Urinary bladder (tissue), 4 donors: ENCODE data around the gene CRY2. TPM values are rescaled to one million over a fixed set of nuclear protein-coding genes. Genes with fewer than 3 reads are reported as not detected.

Experiments used
- DNase-seq: peaks from one replicate; pipeline ENCODE4 v3.0.0-alpha.2; 2015; ENCODE audit errors: extremely low spot score
- H3K27ac ChIP-seq: one replicate; pipeline ENCODE4 v1.5.1; 2013; ENCODE audit warnings: low read depth, mild to moderate bottlenecking, moderate library complexity
- H3K36me3 ChIP-seq: one replicate; pipeline ENCODE4 v1.6.1; 2013; ENCODE audit warnings: mild to moderate bottlenecking, moderate library complexity; ENCODE audit not compliant: insufficient read depth
- H3K4me1 ChIP-seq: one replicate; pipeline ENCODE4 v1.6.1; 2013; ENCODE audit warnings: mild to moderate bottlenecking, moderate library complexity; ENCODE audit not compliant: insufficient read depth
- H3K4me3 ChIP-seq: one replicate; pipeline ENCODE4 v1.5.1; 2013; ENCODE audit warnings: low read depth, low read length
- WGBS: extraction: QIAGEN DNeasy Blood & Tissue Kit; methylation state at CpG from one replicate; pipeline ENCODE4 v1.1.7; 2013; 5-methylcytosine and 5-hydroxymethylcytosine counted together
- polyA plus RNA-seq: library from polyadenylated mRNA; stranded (reverse); fragments of 200-250 nt; gene quantifications from one replicate; pipeline ENCODE4 v1.2.3, GENCODE V29; 2013
- total RNA-seq: library from RNA; depleted of rRNA; stranded (reverse); fragments of >200 nt; gene quantifications from one replicate; pipeline ENCODE4 v1.2.3, GENCODE V29; 2014
- donor health status: healthy with polysubstance abuse.
- donor health status: healthy.

The CRY2 gene
- total and polyA plus RNA-seq, 2 donors: 31.0 to 32.4 TPM

GRCh38 chr11:45907911-45908370 is 60.7 kb downstream of the CRY2 start:
- Histone ChIP-seq H3K4me3 (no peak overlapping the region), H3K4me1 (no peaks in the 10 kb centered on the region), H3K27ac (no peak overlapping the region), H3K36me3 (no peaks in the 10 kb centered on the region)
- DNase-seq: no peak
- 55% methylated on average over 8 of the region's 8 CpGs for WGBS

GRCh38 chr11:45909594-45910475 is 62.6 kb downstream of the CRY2 start:
- WGBS: 87% methylated on average over 32 of the region's 32 CpGs
- no peak for DNase-seq

GRCh38 chr11:45910623-45911022 is 63.3 kb downstream of the CRY2 start:
- H3K4me1 ChIP-seq: no peaks in the 10 kb centered on the region
- DNase-seq: no peak
- no peaks in the 10 kb centered on the region for H3K36me3 ChIP-seq
- H3K4me3 ChIP-seq: no peak overlapping the region
- no peak overlapping the region for H3K27ac ChIP-seq
- 88% methylated on average over 9 of the region's 9 CpGs for WGBS

More at GRCh38 chr11:45909594-45910475, 62.6 kb downstream of the CRY2 start:
- H3K27ac ChIP-seq: no peak overlapping the region
- H3K4me1 ChIP-seq: no peaks in the 10 kb centered on the region
- no peak overlapping the region for H3K4me3 ChIP-seq
- H3K36me3 ChIP-seq: no peaks in the 10 kb centered on the region

GRCh38 chr11:45913514-45913913 is 66.2 kb downstream of the CRY2 start:
- WGBS: 96% methylated on average over 19 of the region's 19 CpGs
- no peaks in the 10 kb centered on the region for H3K36me3 ChIP-seq

GRCh38 chr11:45913942-45914635 is 66.8 kb downstream of the CRY2 start:
- Histone ChIP-seq H3K4me3 (no peak overlapping the region), H3K27ac (no peak overlapping the region), H3K4me1 (peaks cover 2% of the 10 kb centered on the region), H3K36me3 (no peaks in the 10 kb centered on the region)
- no peak for DNase-seq
- 89% methylated on average over 22 of the region's 22 CpGs for WGBS

More at GRCh38 chr11:45913514-45913913, 66.2 kb downstream of the CRY2 start:
- Histone ChIP-seq H3K4me1 (peaks cover 2% of the 10 kb centered on the region), H3K27ac (no peak overlapping the region), H3K4me3 (no peak overlapping the region)
- no peak for DNase-seq

- DNase-seq: no peak
- H3K36me3 ChIP-seq: no peaks in the 10 kb centered on the region
- peaks cover 2% of the 10 kb centered on the region for H3K4me1 ChIP-seq
- WGBS: 87% methylated on average over 13 of the region's 13 CpGs
- no peak overlapping the region for H3K27ac ChIP-seq
- no peak overlapping the region for H3K4me3 ChIP-seq
Measured at GRCh38 chr11:45915446-45915845, 68.2 kb downstream of the CRY2 start.

GRCh38 chr11:45917286-45917622 is 70.0 kb downstream of the CRY2 start:
- H3K4me1 ChIP-seq: peaks cover 2% of the 10 kb centered on the region
- WGBS: 6% methylated on average over 16 of the region's 16 CpGs
- DNase-seq: no peak
- peak overlapping the region; percentile 73 for H3K4me3 ChIP-seq
- H3K27ac ChIP-seq: peak overlapping the region; percentile 45
- no peaks in the 10 kb centered on the region for H3K36me3 ChIP-seq

- under 1% methylated on average over 45 of the region's 45 CpGs for WGBS
- Histone ChIP-seq H3K4me1 (peaks cover 2% of the 10 kb centered on the region), H3K4me3 (peak within 1 kb of the TSS; percentile 73), H3K36me3 (no peaks in the 10 kb centered on the region), H3K27ac (peak within 1 kb of the TSS; percentile 46)
- DNase-seq: peak; percentile 96
Measured at GRCh38 chr11:45917623-45918330, 70.5 kb downstream of the CRY2 start, which contains the start of gene PEX16. PEX16 (minus strand) TSS chr11:45917877; CDS start chr11:45917811, 66 bp downstream.

- WGBS: under 1% methylated on average over 38 of the region's 38 CpGs
- Histone ChIP-seq H3K4me1 (peaks cover 3% of the 10 kb centered on the region), H3K27ac (peak overlapping the region; percentile 46), H3K4me3 (peak overlapping the region; percentile 73), H3K36me3 (no peaks in the 10 kb centered on the region)
- no peak for DNase-seq
Measured at GRCh38 chr11:45918331-45918941, 71.2 kb downstream of the CRY2 start.

GRCh38 chr11:45918962-45919675 is 71.8 kb downstream of the CRY2 start:
- H3K4me1 ChIP-seq: peaks cover 3% of the 10 kb centered on the region
- H3K27ac ChIP-seq: no peak overlapping the region
- 67% methylated on average over 7 of the region's 7 CpGs for WGBS
- peak overlapping the region; percentile 73 for H3K4me3 ChIP-seq
- H3K36me3 ChIP-seq: no peaks in the 10 kb centered on the region
- DNase-seq: no peak

- 73% methylated on average over 13 of the region's 13 CpGs for WGBS
- Histone ChIP-seq H3K36me3 (no peaks in the 10 kb centered on the region), H3K4me3 (no peak overlapping the region), H3K27ac (peak overlapping the region; percentile 33), H3K4me1 (peaks cover 3% of the 10 kb centered on the region)
- no peak for DNase-seq
Measured at GRCh38 chr11:45919806-45920530, 72.7 kb downstream of the CRY2 start.
